GM12878 (cell line): ENCODE measurements around the gene AGO4.
A peak's percentile ranks its signal among the peaks of the same experiment; 100 is the strongest.

Source experiments
- BMI1 ChIP-seq: fragments of 450-650 bp; IDR thresholded peaks from 2 replicates; pipeline ENCODE4 v1.6.1; 2016; ENCODE audit warnings: mild to moderate bottlenecking, moderate library complexity, borderline replicate concordance
- CBX3 ChIP-seq: fragments of 200-600 bp; sonication (generic); IDR thresholded peaks from 2 replicates; pipeline ENCODE4 v1.6.1; 2016; ENCODE audit warnings: low read depth, borderline replicate concordance
- ELK1 ChIP-seq: IDR thresholded peaks from 2 replicates; pipeline ENCODE4 v1.6.1; 2012; ENCODE audit warnings: low read depth, low read length, improper control_type of control experiment
- GATAD2B ChIP-seq: fragments of 450-650 bp; conservative IDR thresholded peaks from 2 replicates; pipeline ENCODE4 v1.6.1; 2017; ENCODE audit warnings: low read depth, mild to moderate bottlenecking, moderate library complexity
- POLR2A ChIP-seq: IDR thresholded peaks from 2 replicates; pipeline ENCODE4 v1.6.1; 2011; ENCODE audit warnings: low read depth, mild to moderate bottlenecking, low read length
- POLR2AphosphoS5 ChIP-seq: IDR thresholded peaks from 2 replicates; pipeline ENCODE4 v1.6.1; 2011; ENCODE audit warnings: mild to moderate bottlenecking, low read length, inconsistent platforms
- TF ChIP-seq, protein P1 (sequence below), 3 experiments: IDR thresholded peaks in 2 of 3; conservative IDR thresholded peaks in 1 of 3; 2 replicates each; pipeline ENCODE4 v1.5.1; 2011; ENCODE audit warnings: low read depth in 3 of 3, low read length in 3 of 3, mild to moderate bottlenecking in 3 of 3, control low read depth in 2 of 3, moderate library complexity in 2 of 3, inconsistent platforms in 1 of 3, mixed read lengths in 1 of 3; ENCODE audit not compliant: control insufficient read depth in 2 of 3, insufficient read depth in 1 of 3; ENCODE audit errors: extremely low read depth in 1 of 3

DNA sequence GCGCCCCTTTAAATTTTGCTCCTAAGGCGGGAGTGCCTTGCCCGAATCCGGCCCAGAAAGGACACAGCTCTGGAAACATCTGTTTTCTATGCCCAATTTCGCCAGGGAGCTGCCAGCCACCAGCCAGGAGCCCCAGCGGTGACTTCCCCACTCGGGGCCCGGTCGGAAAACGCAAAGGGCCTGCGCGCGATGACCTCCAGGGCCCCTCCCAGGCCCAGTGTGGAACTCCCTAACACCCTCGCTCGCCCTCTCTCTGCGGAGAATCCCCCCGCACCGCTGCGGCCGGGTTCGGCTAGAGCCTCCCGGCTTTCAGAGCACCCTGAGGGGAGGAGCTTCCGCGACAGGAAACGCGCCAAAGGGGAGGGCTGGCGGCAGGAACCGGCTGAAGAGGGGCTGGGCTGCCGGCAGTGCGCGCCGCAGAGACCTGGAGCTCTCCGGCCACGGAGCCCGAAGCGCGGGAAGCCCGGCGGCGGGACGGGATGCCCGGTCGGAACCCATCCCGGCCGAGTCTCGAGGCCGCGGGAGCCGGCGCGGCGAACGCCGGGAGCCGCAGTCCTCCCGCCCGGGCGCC lies 38.5 kb upstream of the AGO4 start:
- TF ChIP-seq CBX3 = no peak
- TF ChIP-seq, protein P1, sequence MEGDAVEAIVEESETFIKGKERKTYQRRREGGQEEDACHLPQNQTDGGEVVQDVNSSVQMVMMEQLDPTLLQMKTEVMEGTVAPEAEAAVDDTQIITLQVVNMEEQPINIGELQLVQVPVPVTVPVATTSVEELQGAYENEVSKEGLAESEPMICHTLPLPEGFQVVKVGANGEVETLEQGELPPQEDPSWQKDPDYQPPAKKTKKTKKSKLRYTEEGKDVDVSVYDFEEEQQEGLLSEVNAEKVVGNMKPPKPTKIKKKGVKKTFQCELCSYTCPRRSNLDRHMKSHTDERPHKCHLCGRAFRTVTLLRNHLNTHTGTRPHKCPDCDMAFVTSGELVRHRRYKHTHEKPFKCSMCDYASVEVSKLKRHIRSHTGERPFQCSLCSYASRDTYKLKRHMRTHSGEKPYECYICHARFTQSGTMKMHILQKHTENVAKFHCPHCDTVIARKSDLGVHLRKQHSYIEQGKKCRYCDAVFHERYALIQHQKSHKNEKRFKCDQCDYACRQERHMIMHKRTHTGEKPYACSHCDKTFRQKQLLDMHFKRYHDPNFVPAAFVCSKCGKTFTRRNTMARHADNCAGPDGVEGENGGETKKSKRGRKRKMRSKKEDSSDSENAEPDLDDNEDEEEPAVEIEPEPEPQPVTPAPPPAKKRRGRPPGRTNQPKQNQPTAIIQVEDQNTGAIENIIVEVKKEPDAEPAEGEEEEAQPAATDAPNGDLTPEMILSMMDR (IDR thresholded peaks at IDR 0.05 in 2 of 3, conservative IDR thresholded peaks at IDR 0.05 in 1 of 3; ENCODE audit: control insufficient read depth in 2 of 3, extremely low read depth in 1 of 3, insufficient read depth in 1 of 3, low read depth in 3 of 3, low read length in 3 of 3) = peak in 2 of 3 experiments; percentile 11 to 17; a peak in 1 of 6 replicates
- peak; percentile 84 for TF ChIP-seq GATAD2B
- TF ChIP-seq POLR2A = peak; percentile 89
- TF ChIP-seq POLR2AphosphoS5 = peak; percentile 79; the same call in 1 of the 2 replicates
- no peak for TF ChIP-seq ELK1
- no peak for TF ChIP-seq BMI1
